HUES6 (cell line): ENCODE data around the gene SRRM4.

ENCODE experiments used
- H3K27ac ChIP-seq: 2 replicates; pipeline ENCODE4 v1.7.0; 2013; ENCODE audit warnings: low read depth, mild to moderate bottlenecking, low read length, inconsistent platforms
- H3K27me3 ChIP-seq: 2 replicates; pipeline ENCODE4 v1.6.1; 2013; ENCODE audit warnings: low read length; ENCODE audit not compliant: control insufficient read depth, insufficient read depth
- H3K36me3 ChIP-seq: 2 replicates; pipeline ENCODE4 v1.6.1; 2013; ENCODE audit warnings: low read length; ENCODE audit not compliant: control insufficient read depth, insufficient read depth
- H3K4me1 ChIP-seq: 2 replicates; pipeline ENCODE4 v1.6.1; 2013; ENCODE audit warnings: low read length; ENCODE audit not compliant: control insufficient read depth, insufficient read depth
- H3K4me3 ChIP-seq: 2 replicates; pipeline ENCODE4 v1.5.1; 2013; ENCODE audit warnings: low read depth, low read length
- H3K9ac ChIP-seq: one replicate; pipeline ENCODE4 v1.6.1; 2013; ENCODE audit warnings: mild to moderate bottlenecking, low read length
- H3K9me3 ChIP-seq: 2 replicates; pipeline ENCODE4 v1.6.1; 2013; ENCODE audit warnings: low read depth, low read length; ENCODE audit not compliant: control insufficient read depth, insufficient read depth

Gene SRRM4

GRCh38 chr12:119179335-119180021 is 198.1 kb downstream of the SRRM4 start:
- Histone ChIP-seq H3K27me3 (no peaks in the 10 kb centered on the region), H3K27ac (peak overlapping the region; percentile 85; the same call in 1 of the 2 replicates), H3K9me3 (no peaks in the 10 kb centered on the region), H3K9ac (peak overlapping the region; percentile 73), H3K36me3 (no peaks in the 10 kb centered on the region), H3K4me3 (peak overlapping the region; percentile 48), H3K4me1 (peaks cover 47% of the 10 kb centered on the region)

- no peaks in the 10 kb centered on the region for H3K9me3 ChIP-seq
- peak overlapping the region; percentile 67 for H3K9ac ChIP-seq
- H3K27me3 ChIP-seq = no peaks in the 10 kb centered on the region
- peak overlapping the region; percentile 85; the same call in 1 of the 2 replicates for H3K27ac ChIP-seq
- peak overlapping the region; percentile 48; the same call in 1 of the 2 replicates for H3K4me3 ChIP-seq
- H3K4me1 ChIP-seq = peaks cover 47% of the 10 kb centered on the region
- H3K36me3 ChIP-seq = no peaks in the 10 kb centered on the region
Measured at GRCh38 chr12:119180380-119181040, 199.2 kb downstream of the SRRM4 start.

GRCh38 chr12:119181202-119181601 is 199.9 kb downstream of the SRRM4 start:
- H3K4me3 ChIP-seq = peak overlapping the region; percentile 48; the same call in 1 of the 2 replicates
- H3K9me3 ChIP-seq = no peaks in the 10 kb centered on the region
- peak overlapping the region; percentile 85; the same call in 1 of the 2 replicates for H3K27ac ChIP-seq
- no peaks in the 10 kb centered on the region for H3K36me3 ChIP-seq
- H3K9ac ChIP-seq = peak overlapping the region; percentile 67
- H3K4me1 ChIP-seq = peaks cover 48% of the 10 kb centered on the region
- no peaks in the 10 kb centered on the region for H3K27me3 ChIP-seq

- no peaks in the 10 kb centered on the region for H3K27me3 ChIP-seq
- no peak overlapping the region; the same call in 1 of the 2 replicates for H3K4me3 ChIP-seq
- no peak overlapping the region for H3K9ac ChIP-seq
Measured at GRCh38 chr12:119181944-119182343, 200.6 kb downstream of the SRRM4 start.

GRCh38 chr12:119182701-119183493 is 201.6 kb downstream of the SRRM4 start:
- Histone ChIP-seq H3K4me1 (peaks cover 43% of the 10 kb centered on the region), H3K9ac (no peak overlapping the region), H3K27me3 (no peaks in the 10 kb centered on the region), H3K36me3 (no peaks in the 10 kb centered on the region; the same call in 1 of the 2 replicates), H3K9me3 (no peaks in the 10 kb centered on the region), H3K4me3 (no peak overlapping the region), H3K27ac (no peak overlapping the region)

More at GRCh38 chr12:119181944-119182343, 200.6 kb downstream of the SRRM4 start:
- H3K27ac ChIP-seq = peak overlapping the region; percentile 47; the same call in 1 of the 2 replicates
- no peaks in the 10 kb centered on the region for H3K9me3 ChIP-seq
- peaks cover 45% of the 10 kb centered on the region for H3K4me1 ChIP-seq
- no peaks in the 10 kb centered on the region for H3K36me3 ChIP-seq

GRCh38 chr12:119183942-119184695 is 202.8 kb downstream of the SRRM4 start:
- Histone ChIP-seq H3K27me3 (no peaks in the 10 kb centered on the region), H3K4me3 (no peak overlapping the region), H3K9ac (no peak overlapping the region), H3K4me1 (peaks cover 32% of the 10 kb centered on the region), H3K27ac (no peak overlapping the region), H3K36me3 (no peaks in the 10 kb centered on the region; the same call in 1 of the 2 replicates), H3K9me3 (no peaks in the 10 kb centered on the region)

GRCh38 chr12:119195256-119195655 is 213.9 kb downstream of the SRRM4 start:
- Histone ChIP-seq H3K4me1 (no peaks in the 10 kb centered on the region), H3K27ac (no peak overlapping the region), H3K4me3 (no peak overlapping the region), H3K9me3 (no peaks in the 10 kb centered on the region), H3K9ac (no peak overlapping the region), H3K27me3 (no peaks in the 10 kb centered on the region), H3K36me3 (no peaks in the 10 kb centered on the region)

- Histone ChIP-seq H3K36me3 (no peaks in the 10 kb centered on the region), H3K27ac (no peak overlapping the region), H3K4me3 (no peak overlapping the region), H3K4me1 (peaks cover 18% of the 10 kb centered on the region), H3K9me3 (no peaks in the 10 kb centered on the region), H3K27me3 (no peaks in the 10 kb centered on the region), H3K9ac (no peak overlapping the region)
Measured at GRCh38 chr12:119198440-119198839, 217.1 kb downstream of the SRRM4 start.

GRCh38 chr12:119200601-119201000 is 219.3 kb downstream of the SRRM4 start:
- H3K9me3 ChIP-seq = no peaks in the 10 kb centered on the region
- no peak overlapping the region for H3K9ac ChIP-seq
- H3K4me3 ChIP-seq = no peak overlapping the region
- H3K27ac ChIP-seq = no peak overlapping the region
- peaks cover 28% of the 10 kb centered on the region for H3K4me1 ChIP-seq
- H3K27me3 ChIP-seq = no peaks in the 10 kb centered on the region
- H3K36me3 ChIP-seq = no peaks in the 10 kb centered on the region

GRCh38 chr12:119201789-119202543 is 220.6 kb downstream of the SRRM4 start:
- Histone ChIP-seq H3K4me3 (no peak overlapping the region), H3K27me3 (no peaks in the 10 kb centered on the region), H3K9me3 (no peaks in the 10 kb centered on the region), H3K36me3 (no peaks in the 10 kb centered on the region), H3K9ac (no peak overlapping the region), H3K4me1 (peaks cover 28% of the 10 kb centered on the region), H3K27ac (no peak overlapping the region)
